WERI-Rb-1 (cell line): Measurements from ENCODE around the gene ATP1B3.

Source experiments
- DNase-seq: peaks from one replicate; pipeline ENCODE4 v3.0.0-alpha.2; 2020
- H3K27ac ChIP-seq: fragments of 250-450 bp; sonication (Bioruptor Pico); 2 replicates; pipeline ENCODE4 v1.5.1; 2020; ENCODE audit warnings: mild to moderate bottlenecking, moderate library complexity
- H3K27me3 ChIP-seq: fragments of 250-450 bp; sonication (Bioruptor Pico); 2 replicates; pipeline ENCODE4 v1.5.1; 2021; ENCODE audit warnings: mild to moderate bottlenecking, low read depth, moderate library complexity; ENCODE audit not compliant: insufficient read depth, severe bottlenecking
- H3K36me3 ChIP-seq: fragments of 250-450 bp; sonication (Bioruptor Pico); 2 replicates; pipeline ENCODE4 v1.5.1; 2020; ENCODE audit warnings: mild to moderate bottlenecking, moderate library complexity
- H3K4me3 ChIP-seq: 2 replicates; pipeline ENCODE4 v1.5.1; 2011; ENCODE audit warnings: low read depth, mild to moderate bottlenecking, control low read depth, low read length
- H3K9me3 ChIP-seq: fragments of 250-450 bp; sonication (Bioruptor Pico); 2 replicates; pipeline ENCODE4 v1.5.1; 2021; ENCODE audit warnings: mild to moderate bottlenecking, moderate library complexity; ENCODE audit not compliant: severe bottlenecking
- TF ChIP-seq, protein P1 (sequence below): IDR thresholded peaks from 2 replicates; pipeline ENCODE4 v1.5.1; 2011; ENCODE audit warnings: low read depth, mild to moderate bottlenecking, control low read depth, inconsistent platforms, low read length

ATP1B3 gene

DNA sequence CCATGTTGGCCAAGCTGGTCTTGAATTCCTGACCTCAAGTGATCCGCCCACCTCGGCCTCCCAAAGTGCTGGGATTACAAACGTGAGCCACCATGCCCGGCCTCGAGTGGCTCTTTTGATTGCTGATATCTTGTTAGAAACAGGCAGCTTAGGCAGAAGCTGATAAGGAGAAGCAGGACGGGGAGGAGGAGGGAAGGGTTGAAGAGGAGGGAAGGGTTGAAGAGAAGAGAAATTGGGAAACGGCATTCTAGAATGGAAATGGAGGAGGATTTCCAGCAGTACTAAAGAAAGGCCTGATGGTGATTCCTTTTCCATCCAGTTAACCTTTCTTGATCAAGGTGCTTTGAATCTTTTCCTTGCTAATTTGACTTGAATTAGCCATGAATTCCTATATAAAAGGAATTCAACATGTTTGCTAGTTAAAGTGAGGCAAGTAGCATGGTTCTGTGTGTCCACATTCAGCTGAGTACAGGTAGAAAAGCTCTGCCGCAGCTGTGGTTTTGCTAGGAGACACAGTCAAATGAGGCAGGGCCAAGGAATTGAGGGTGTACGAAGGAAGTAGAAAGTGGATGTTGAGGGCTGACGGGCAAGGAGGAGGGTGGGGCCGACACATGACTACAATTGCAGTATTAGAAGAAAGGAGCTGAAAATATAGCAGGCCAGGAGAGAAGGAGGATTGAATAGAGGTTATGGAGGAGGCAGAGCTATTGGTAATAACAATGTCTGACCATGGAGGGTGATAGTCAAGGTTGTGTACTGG, 27.2 kb upstream of the ATP1B3 start:
- no peaks in the 10 kb centered on the region for H3K36me3 ChIP-seq
- H3K4me3 ChIP-seq: no peak overlapping the region
- H3K27ac ChIP-seq: no peak overlapping the region
- DNase-seq: peak; percentile 20
- TF ChIP-seq, protein P1, sequence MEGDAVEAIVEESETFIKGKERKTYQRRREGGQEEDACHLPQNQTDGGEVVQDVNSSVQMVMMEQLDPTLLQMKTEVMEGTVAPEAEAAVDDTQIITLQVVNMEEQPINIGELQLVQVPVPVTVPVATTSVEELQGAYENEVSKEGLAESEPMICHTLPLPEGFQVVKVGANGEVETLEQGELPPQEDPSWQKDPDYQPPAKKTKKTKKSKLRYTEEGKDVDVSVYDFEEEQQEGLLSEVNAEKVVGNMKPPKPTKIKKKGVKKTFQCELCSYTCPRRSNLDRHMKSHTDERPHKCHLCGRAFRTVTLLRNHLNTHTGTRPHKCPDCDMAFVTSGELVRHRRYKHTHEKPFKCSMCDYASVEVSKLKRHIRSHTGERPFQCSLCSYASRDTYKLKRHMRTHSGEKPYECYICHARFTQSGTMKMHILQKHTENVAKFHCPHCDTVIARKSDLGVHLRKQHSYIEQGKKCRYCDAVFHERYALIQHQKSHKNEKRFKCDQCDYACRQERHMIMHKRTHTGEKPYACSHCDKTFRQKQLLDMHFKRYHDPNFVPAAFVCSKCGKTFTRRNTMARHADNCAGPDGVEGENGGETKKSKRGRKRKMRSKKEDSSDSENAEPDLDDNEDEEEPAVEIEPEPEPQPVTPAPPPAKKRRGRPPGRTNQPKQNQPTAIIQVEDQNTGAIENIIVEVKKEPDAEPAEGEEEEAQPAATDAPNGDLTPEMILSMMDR: no peak
- H3K27me3 ChIP-seq: no peaks in the 10 kb centered on the region
- no peaks in the 10 kb centered on the region for H3K9me3 ChIP-seq

DNA sequence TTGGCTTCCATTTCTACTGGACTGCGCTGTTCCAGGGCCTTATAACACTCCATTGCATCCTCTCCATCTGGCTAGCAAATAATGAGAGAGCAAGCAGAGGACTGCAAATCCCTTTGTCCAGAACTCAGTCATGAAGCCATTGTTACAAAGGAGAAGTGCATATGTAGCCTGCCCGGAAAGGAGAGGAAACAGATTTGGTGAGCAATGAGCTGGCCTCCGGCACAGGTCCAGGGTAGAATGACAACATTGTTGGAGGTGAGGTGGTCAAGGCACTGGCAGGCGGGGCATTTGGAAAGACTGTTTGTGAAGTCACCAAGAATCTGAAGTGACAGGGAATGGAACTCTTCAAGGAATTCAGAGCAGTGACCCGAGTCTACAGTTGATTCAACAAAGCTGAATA, 25.0 kb upstream of the ATP1B3 start:
- Histone ChIP-seq H3K27ac (no peak overlapping the region), H3K9me3 (no peaks in the 10 kb centered on the region), H3K27me3 (no peaks in the 10 kb centered on the region), H3K36me3 (no peaks in the 10 kb centered on the region), H3K4me3 (no peak overlapping the region)
- DNase-seq: no peak
- TF ChIP-seq, protein P1: no peak

DNA sequence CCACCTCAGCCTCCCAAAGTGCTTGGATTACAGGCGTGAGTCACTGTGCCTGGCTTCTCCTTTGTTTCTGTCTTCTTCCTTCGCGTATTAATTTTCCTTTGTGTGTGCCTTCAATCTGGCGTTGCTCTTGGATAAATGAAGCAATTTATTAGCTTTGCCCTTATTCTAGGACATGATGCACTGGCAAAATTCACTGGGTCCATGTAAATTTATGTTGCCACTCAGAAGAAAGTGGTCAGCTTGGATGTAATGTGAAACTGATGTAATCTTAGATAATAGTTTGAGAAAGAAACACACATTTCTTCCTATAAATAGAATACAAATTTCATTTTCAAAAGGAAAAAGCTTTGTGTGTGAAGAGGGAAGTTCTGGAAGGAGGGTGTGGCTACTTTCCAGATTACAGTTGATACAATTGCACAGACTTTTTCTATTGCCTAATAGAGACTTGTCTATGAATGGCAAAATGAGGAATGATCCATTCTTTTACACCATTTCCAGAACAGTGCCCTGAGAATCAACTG, 23.3 kb upstream of the ATP1B3 start:
- Histone ChIP-seq H3K9me3 (no peaks in the 10 kb centered on the region), H3K4me3 (no peak overlapping the region), H3K27me3 (no peaks in the 10 kb centered on the region), H3K27ac (no peak overlapping the region), H3K36me3 (no peaks in the 10 kb centered on the region)
- TF ChIP-seq, protein P1: no peak
- DNase-seq: no peak

DNA sequence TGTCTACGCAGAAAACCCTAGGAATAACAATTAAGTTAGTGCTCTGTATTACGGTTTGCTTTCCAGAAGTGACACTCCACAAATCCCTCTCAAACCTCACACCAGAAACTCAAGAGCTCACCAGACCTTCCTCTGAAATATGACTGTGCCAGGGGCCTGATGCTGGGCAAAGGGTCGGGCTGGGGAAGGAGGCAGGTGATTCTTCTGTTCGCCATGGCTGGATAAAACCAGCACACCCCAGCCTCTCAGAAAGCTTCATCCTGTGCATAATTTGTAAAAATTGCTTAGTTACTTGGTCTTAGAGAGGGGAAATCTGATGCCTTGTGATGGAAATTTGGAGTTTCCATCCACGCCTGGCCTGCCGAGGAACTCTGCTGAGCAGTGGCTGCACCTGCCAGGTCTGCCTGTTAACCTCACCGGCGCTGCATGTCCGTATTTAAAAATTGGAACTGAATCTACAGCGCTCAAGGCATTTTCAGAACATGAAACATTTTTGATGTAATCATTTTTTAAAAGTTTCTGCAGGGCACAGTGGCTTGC, 22.7 kb upstream of the ATP1B3 start:
- Histone ChIP-seq H3K27me3 (no peaks in the 10 kb centered on the region), H3K27ac (no peak overlapping the region), H3K4me3 (no peak overlapping the region), H3K36me3 (no peaks in the 10 kb centered on the region), H3K9me3 (no peaks in the 10 kb centered on the region)
- TF ChIP-seq, protein P1: no peak
- no peak for DNase-seq

DNA sequence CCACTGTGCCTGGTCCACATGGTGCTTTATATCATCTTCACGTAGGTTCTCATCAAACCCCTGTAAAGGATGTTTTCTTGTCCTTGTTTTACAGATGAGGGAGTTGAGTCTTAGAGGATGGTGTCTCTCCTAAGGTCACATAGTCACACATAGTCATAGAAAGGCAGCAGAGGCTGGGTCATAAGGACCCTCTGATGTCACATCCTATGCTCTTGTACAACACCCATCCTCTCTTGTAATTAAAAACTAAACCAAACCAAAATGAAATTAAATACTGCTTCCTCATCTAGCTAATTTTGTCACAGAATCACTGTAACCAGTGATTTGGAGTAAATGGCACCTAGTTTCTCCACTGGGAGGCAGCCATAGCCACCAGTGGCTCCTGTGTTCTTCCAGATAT, 21.8 kb upstream of the ATP1B3 start:
- H3K36me3 ChIP-seq: no peaks in the 10 kb centered on the region
- no peak overlapping the region for H3K27ac ChIP-seq
- H3K4me3 ChIP-seq: no peak overlapping the region
- TF ChIP-seq, protein P1: no peak
- no peaks in the 10 kb centered on the region for H3K27me3 ChIP-seq
- no peaks in the 10 kb centered on the region for H3K9me3 ChIP-seq
- no peak for DNase-seq
